Measurements from ENCODE around the gene CST6. TPM values are rescaled to one million over a fixed set of nuclear protein-coding genes. Genes with fewer than 3 reads are reported as not detected.

Gene CST6
- total RNA-seq, 1 donor from 2014 or later, result not detected

- no peak overlapping the region for H3K4me3 Mint-ChIP-seq (ENCODE audit: unreplicated experiment)
- H3K9me3 Mint-ChIP-seq (ENCODE audit: unreplicated experiment), result no peaks in the 10 kb centered on the region
- no peak for DNase-seq (ENCODE audit: extremely low spot score, unreplicated experiment)
- TF ChIP-seq CTCF (IDR thresholded peaks at IDR 0.05), result no peak
- no peaks in the 10 kb centered on the region for H3K27me3 Mint-ChIP-seq (ENCODE audit: unreplicated experiment)
- H3K27ac Mint-ChIP-seq (ENCODE audit: unreplicated experiment), result no peak overlapping the region
- H3K4me1 Mint-ChIP-seq (ENCODE audit: unreplicated experiment), result no peaks in the 10 kb centered on the region
- H3K36me3 Mint-ChIP-seq (ENCODE audit: unreplicated experiment), result peaks cover 34% of the 10 kb centered on the region
Observed at GRCh38 chr11:65976216-65977176, 35.3 kb upstream of the CST6 start.

- Mint-ChIP-seq H3K27ac (ENCODE audit: unreplicated experiment) (no peak overlapping the region), H3K9me3 (ENCODE audit: unreplicated experiment) (no peaks in the 10 kb centered on the region), H3K27me3 (ENCODE audit: unreplicated experiment) (no peaks in the 10 kb centered on the region), H3K36me3 (ENCODE audit: unreplicated experiment) (peaks cover 28% of the 10 kb centered on the region), H3K4me3 (ENCODE audit: unreplicated experiment) (no peak overlapping the region), H3K4me1 (ENCODE audit: unreplicated experiment) (no peaks in the 10 kb centered on the region)
- no peak for TF ChIP-seq CTCF (IDR thresholded peaks at IDR 0.05)
- no peak for DNase-seq (ENCODE audit: extremely low spot score, unreplicated experiment)
Observed at GRCh38 chr11:65977621-65978390, 34.0 kb upstream of the CST6 start.

- Mint-ChIP-seq H3K4me1 (ENCODE audit: unreplicated experiment) (no peaks in the 10 kb centered on the region), H3K4me3 (ENCODE audit: unreplicated experiment) (no peak overlapping the region), H3K27me3 (ENCODE audit: unreplicated experiment) (no peaks in the 10 kb centered on the region), H3K9me3 (ENCODE audit: unreplicated experiment) (no peaks in the 10 kb centered on the region), H3K27ac (ENCODE audit: unreplicated experiment) (no peak overlapping the region), H3K36me3 (ENCODE audit: unreplicated experiment) (peaks cover 28% of the 10 kb centered on the region)
- DNase-seq (ENCODE audit: extremely low spot score, unreplicated experiment), result no peak
- TF ChIP-seq CTCF (IDR thresholded peaks at IDR 0.05), result no peak
Observed at GRCh38 chr11:65978391-65979238, 33.2 kb upstream of the CST6 start.

GRCh38 chr11:65979261-65979759, 32.5 kb upstream of the CST6 start:
- H3K36me3 Mint-ChIP-seq (ENCODE audit: unreplicated experiment), result peaks cover 28% of the 10 kb centered on the region
- DNase-seq (ENCODE audit: extremely low spot score, unreplicated experiment), result no peak
- no peak for TF ChIP-seq CTCF (IDR thresholded peaks at IDR 0.05)
- H3K27me3 Mint-ChIP-seq (ENCODE audit: unreplicated experiment), result no peaks in the 10 kb centered on the region
- no peaks in the 10 kb centered on the region for H3K4me1 Mint-ChIP-seq (ENCODE audit: unreplicated experiment)
- H3K4me3 Mint-ChIP-seq (ENCODE audit: unreplicated experiment), result no peak overlapping the region
- no peaks in the 10 kb centered on the region for H3K9me3 Mint-ChIP-seq (ENCODE audit: unreplicated experiment)
- H3K27ac Mint-ChIP-seq (ENCODE audit: unreplicated experiment), result no peak overlapping the region
